Right cardiac atrium (tissue), 5 donors: ENCODE results near the gene SCNN1B. TPM values are rescaled to one million over a fixed set of nuclear protein-coding genes. Genes with fewer than 3 reads are reported as not detected.
"Not testable (repeated sequence)": the region's sequence is repeated elsewhere in the genome, so short reads cannot be mapped to it uniquely, and the experiment has no call there.

Experiments used
- ATAC-seq, 2 donors: fragments of 200-7000 bp; cut with Tn5 transposase; one replicate each; pipeline versions ENCODE4 v1.8.0 to v1.9.1; 2020; ENCODE audit warnings: moderate library complexity in 2 of 2, mild to moderate bottlenecking in 1 of 2
- DNase-seq, 3 donors: peaks; one replicate each; pipeline ENCODE4 v3.0.0-alpha.2; 2020
- H3K27ac ChIP-seq: one replicate; pipeline ENCODE4 v1.5.1; 2013; ENCODE audit warnings: mild to moderate bottlenecking, low read length, control low read depth, moderate library complexity
- H3K27me3 ChIP-seq: one replicate; pipeline ENCODE4 v1.6.1; 2013; ENCODE audit not compliant: control insufficient read depth, insufficient read depth
- H3K4me1 ChIP-seq: one replicate; pipeline ENCODE4 v1.6.1; 2013; ENCODE audit warnings: low read length; ENCODE audit not compliant: control insufficient read depth, insufficient read depth
- H3K4me3 ChIP-seq: one replicate; pipeline ENCODE4 v1.5.1; 2013; ENCODE audit warnings: low read length, control low read depth
- H3K9me3 ChIP-seq: one replicate; pipeline ENCODE4 v1.6.1; 2013; ENCODE audit warnings: low read length; ENCODE audit not compliant: control insufficient read depth
- WGBS: extraction: QIAGEN DNeasy Blood & Tissue Kit; methylation state at CpG from one replicate; pipeline ENCODE4 v1.1.7; 2013; 5-methylcytosine and 5-hydroxymethylcytosine counted together
- intact Hi-C, 4 donors: fragments of 100-400 bp; cut with DNase I; formaldehyde crosslinking; loops; one replicate each; pipeline versions ENCODE4 v1.11.0 to v1.14.0; 2022 to 2023
- polyA plus RNA-seq: library from polyadenylated mRNA; stranded (reverse); fragments of 200-250 nt; gene quantifications from one replicate; pipeline ENCODE4 v1.2.3, GENCODE V29; 2013
- total RNA-seq, 4 donors: library from RNA; stranded (reverse); fragmentation: NEBNext Ultra II Directional; extraction: Animal tissue kit (Norgen Biotek cat#: 25700); gene quantifications; one replicate each; pipeline ENCODE4 v1.2.1, GENCODE V29; 2021
- donor health status: healthy with polysubstance abuse.
- donor health status: DM: no; HTN: yes; CAD: no.
- donor health status: DM: no; HTN: no; CAD: no.
- donor health status: DM: no; HTN: yes; CAD: no; lungs with severe emphysema.
- donor health status: DM: yes; HTN: yes; CAD: no.

The SCNN1B gene
- total and polyA plus RNA-seq, 5 donors: 0.09 to 0.17 (median 0.13) TPM; not detected in 1

- Histone ChIP-seq H3K27ac (no peak overlapping the region), H3K4me3 (no peak overlapping the region), H3K27me3 (no peaks in the 10 kb centered on the region), H3K9me3 (no peaks in the 10 kb centered on the region), H3K4me1 (no peaks in the 10 kb centered on the region)
- ATAC-seq: no peak
- 79% methylated on average over 9 of the region's 9 CpGs for WGBS
- intact Hi-C loops: no loop called here
- DNase-seq: no peak
These were observed 13.2 kb upstream of the SCNN1B start for GRCh38 chr16:23288726-23289512.

DNA sequence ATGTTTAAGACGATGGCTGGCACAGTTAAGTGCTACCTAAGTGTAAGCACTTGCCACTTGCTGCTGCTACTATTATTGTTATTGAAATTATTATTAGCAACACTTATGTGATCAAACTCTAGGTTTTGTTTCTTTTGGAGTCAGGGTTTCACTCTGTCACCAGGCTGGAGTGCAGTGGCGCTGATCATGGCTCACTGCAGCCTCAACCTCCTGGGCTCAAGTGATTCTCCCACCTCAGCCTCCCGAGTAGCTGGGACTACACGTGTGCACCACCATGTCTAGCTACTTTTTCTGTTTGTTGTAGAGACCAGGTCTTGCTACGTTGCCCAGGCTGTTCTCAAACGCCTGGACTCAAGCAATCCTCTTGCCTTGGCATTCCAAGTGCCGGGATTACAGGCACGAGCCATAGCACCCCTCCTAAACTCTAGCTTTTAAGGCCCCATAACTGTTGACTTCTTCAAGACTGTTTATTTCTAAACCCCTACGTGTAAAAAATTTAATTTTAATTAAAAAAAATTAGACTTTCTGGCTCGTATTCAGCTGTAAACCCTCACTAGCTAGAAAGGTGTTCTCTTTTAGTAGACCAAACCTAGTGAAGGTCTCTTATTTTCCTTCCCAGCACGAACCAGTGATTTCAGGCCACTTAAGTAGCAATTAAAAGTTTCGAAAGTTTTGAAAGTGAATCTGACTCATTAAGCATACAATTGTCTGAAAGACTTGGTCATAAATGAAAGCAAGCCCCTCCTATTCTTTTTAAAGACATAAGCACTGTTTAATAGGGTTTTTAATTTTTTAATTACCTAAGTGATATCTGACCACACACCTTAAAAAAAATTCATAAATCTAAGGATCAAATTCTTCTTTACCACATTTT lies 11.7 kb upstream of the SCNN1B start:
- Histone ChIP-seq H3K27me3 (no peaks in the 10 kb centered on the region), H3K4me3 (no peak overlapping the region), H3K4me1 (no peaks in the 10 kb centered on the region), H3K9me3 (no peaks in the 10 kb centered on the region), H3K27ac (no peak overlapping the region)
- intact Hi-C loops: no loop called here
- DNase-seq: no peak
- 71% methylated on average over 12 of the region's 12 CpGs for WGBS
- ATAC-seq: no peak

DNA sequence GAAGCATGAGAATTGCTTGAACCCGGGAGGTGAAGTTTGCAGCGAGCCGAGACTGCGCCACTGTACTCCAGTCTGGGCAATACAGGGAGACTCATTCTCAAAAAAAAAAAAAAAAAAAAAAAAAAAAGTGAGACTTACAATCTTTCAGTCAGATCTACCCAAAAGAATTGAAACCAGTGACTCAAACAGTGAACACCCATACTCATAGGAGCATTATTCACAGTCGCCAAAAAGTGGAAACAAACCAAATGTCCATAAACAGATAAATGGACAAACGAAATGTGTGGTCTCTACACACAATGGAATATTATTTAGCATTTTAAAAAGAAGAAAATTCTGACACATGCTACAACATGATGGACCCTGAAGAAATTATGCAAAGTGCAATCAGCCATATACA lies 9.1 kb upstream of the SCNN1B start:
- WGBS: 87% methylated on average over 6 of the region's 6 CpGs
- no peak overlapping the region for H3K27ac ChIP-seq
- DNase-seq (no peak), ATAC-seq (no peak)
- no peaks in the 10 kb centered on the region for H3K27me3 ChIP-seq
- intact Hi-C loops: no loop called here
- H3K9me3 ChIP-seq: no peaks in the 10 kb centered on the region
- H3K4me3 ChIP-seq: no peak overlapping the region
- no peaks in the 10 kb centered on the region for H3K4me1 ChIP-seq

- ATAC-seq (no peak), DNase-seq (no peak)
- no peaks in the 10 kb centered on the region for H3K9me3 ChIP-seq
- no peaks in the 10 kb centered on the region for H3K4me1 ChIP-seq
- intact Hi-C loops: no loop called here
- H3K4me3 ChIP-seq: no peak overlapping the region
- 86% methylated on average over 2 of the region's 2 CpGs for WGBS
- H3K27me3 ChIP-seq: no peaks in the 10 kb centered on the region
- no peak overlapping the region for H3K27ac ChIP-seq
These were observed 7.8 kb upstream of the SCNN1B start for GRCh38 chr16:23294260-23294659.

GRCh38 chr16:23296994-23297393 lies 5.1 kb upstream of the SCNN1B start:
- intact Hi-C loops: no loop called here
- ATAC-seq: no peak
- no peak for DNase-seq
- Histone ChIP-seq H3K27me3 (peaks cover 3% of the 10 kb centered on the region), H3K4me1 (no peaks in the 10 kb centered on the region), H3K27ac (no peak overlapping the region), H3K4me3 (no peak overlapping the region), H3K9me3 (no peaks in the 10 kb centered on the region)
- 81% methylated on average over 3 of the region's 3 CpGs for WGBS

- ATAC-seq: no peak
These were observed 3.7 kb upstream of the SCNN1B start for GRCh38 chr16:23298290-23298915.

GRCh38 chr16:23299815-23300214 lies 2.3 kb upstream of the SCNN1B start:
- H3K27ac ChIP-seq, ATAC-seq, intact Hi-C loops, H3K9me3 ChIP-seq, H3K27me3 ChIP-seq, DNase-seq, H3K4me1 ChIP-seq, H3K4me3 ChIP-seq: not testable (repeated sequence)
- WGBS: 37% methylated on average over 2 of the region's 3 CpGs

More at GRCh38 chr16:23298290-23298915, 3.7 kb upstream of the SCNN1B start:
- Histone ChIP-seq H3K27me3 (peaks cover 3% of the 10 kb centered on the region), H3K9me3 (no peaks in the 10 kb centered on the region), H3K4me3 (no peak overlapping the region), H3K4me1 (no peaks in the 10 kb centered on the region), H3K27ac (no peak overlapping the region)
- no peak for DNase-seq
- intact Hi-C loops: no loop called here
- 77% methylated on average over 6 of the region's 6 CpGs for whole genome bisulfite sequencing

GRCh38 chr16:23301251-23302044 lies 654 bp upstream of the SCNN1B start:
- Histone ChIP-seq H3K27ac (no peak overlapping the region), H3K4me1 (no peaks in the 10 kb centered on the region), H3K27me3 (peaks cover 3% of the 10 kb centered on the region), H3K9me3 (no peaks in the 10 kb centered on the region), H3K4me3 (no peak overlapping the region)
- WGBS: 16% methylated on average over 18 of the region's 18 CpGs
- intact Hi-C loops: no loop called here
- ATAC-seq (no peak), DNase-seq (no peak)

DNA sequence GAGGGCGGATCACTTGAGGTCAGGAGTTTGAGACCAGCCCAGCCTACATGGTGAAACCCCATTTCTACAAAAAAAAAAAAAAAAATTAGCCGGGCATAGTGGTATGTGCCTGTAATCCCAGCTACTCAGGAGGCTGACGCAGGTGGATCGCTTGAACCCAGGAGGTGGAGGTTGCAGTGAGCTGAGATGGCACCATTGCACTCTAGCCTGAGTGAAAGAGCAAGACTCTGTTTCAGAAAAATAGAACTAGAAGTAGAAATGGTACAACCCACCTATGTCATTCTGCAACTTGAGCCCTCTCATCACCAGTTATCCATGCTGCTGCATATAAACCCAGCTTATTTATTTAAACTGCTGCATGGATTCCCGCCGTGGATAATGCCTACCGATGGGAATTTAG lies 1.6 kb downstream of the SCNN1B start:
- no peak for ATAC-seq
- no peak overlapping the region for H3K27ac ChIP-seq
- H3K27me3 ChIP-seq: peaks cover 3% of the 10 kb centered on the region
- WGBS: 86% methylated on average over 7 of the region's 7 CpGs
- no peaks in the 10 kb centered on the region for H3K4me1 ChIP-seq
- DNase-seq: no peak
- no peaks in the 10 kb centered on the region for H3K9me3 ChIP-seq
- intact Hi-C loops: no loop called here
- H3K4me3 ChIP-seq: no peak overlapping the region

DNA sequence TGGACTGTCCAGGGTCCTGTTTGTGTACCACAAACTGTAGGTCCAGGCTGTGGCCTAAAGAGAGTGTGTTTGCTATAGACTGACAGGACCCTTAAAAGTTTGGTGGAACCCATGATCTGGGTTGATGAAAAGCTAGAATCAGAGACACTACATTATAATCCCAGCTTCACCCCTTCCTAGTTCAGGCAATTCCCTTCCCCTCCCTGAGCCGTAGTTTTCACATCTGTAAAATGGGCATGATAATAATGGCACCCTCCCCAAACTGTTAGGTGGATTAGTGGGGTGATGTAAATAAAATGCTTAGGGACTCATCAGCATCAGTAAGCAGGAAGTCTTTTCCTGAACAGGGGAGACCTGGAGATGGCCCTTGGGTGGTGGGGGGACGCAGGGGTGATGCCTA lies 2.5 kb downstream of the SCNN1B start:
- DNase-seq (no peak), ATAC-seq (no peak)
- intact Hi-C loops: no loop called here
- Histone ChIP-seq H3K4me1 (no peaks in the 10 kb centered on the region), H3K27me3 (peaks cover 3% of the 10 kb centered on the region), H3K9me3 (no peaks in the 10 kb centered on the region), H3K4me3 (no peak overlapping the region), H3K27ac (no peak overlapping the region)
- 83% methylated on average over 2 of the region's 2 CpGs for WGBS
